AG04450 (cell line): ENCODE data around the gene TARS3. TPM values are rescaled to one million over a fixed set of nuclear protein-coding genes. Genes with fewer than 3 reads are reported as not detected.

Experiments used
- CTCF ChIA-PET: fragments of 300-600, 350-600 bp; formaldehyde crosslinking; extraction: SDS; loops from one replicate; lab custom pipeline; 2022; ENCODE audit warnings: antibody characterized with exemption, inconsistent platforms; lab: Charles Lee
- POLR2A ChIA-PET: fragments of 350-600 bp; formaldehyde crosslinking; extraction: SDS; loops from one replicate; lab custom pipeline; 2021; ENCODE audit warnings: antibody characterized with exemption, inconsistent platforms; lab: Yijun Ruan, JAX
- DNase-seq: peaks from one replicate; pipeline ENCODE4 v3.0.0-alpha.2; 2011; ENCODE audit warnings: low read depth, low spot score
- H3K27ac ChIP-seq: one replicate; pipeline ENCODE4 v1.5.1; 2012; ENCODE audit warnings: low read depth, low read length, control low read depth
- H3K27me3 ChIP-seq: one replicate; pipeline ENCODE4 v1.6.0; 2012; ENCODE audit warnings: low read length; ENCODE audit not compliant: control insufficient read depth, insufficient read depth
- H3K4me3 ChIP-seq: 2 replicates; pipeline ENCODE4 v1.5.1; 2011; ENCODE audit warnings: mild to moderate bottlenecking, low read depth, low read length, control low read depth
- H3K9me3 ChIP-seq: 2 replicates; pipeline ENCODE4 v1.5.1; 2012; ENCODE audit warnings: low read length; ENCODE audit not compliant: control insufficient read depth, insufficient read depth
- polyA plus RNA-seq: library from polyadenylated mRNA; depleted of rRNA; stranded (reverse); fragments of >200 nt; gene quantifications from 2 replicates; pipeline ENCODE4 v1.2.3, GENCODE V29; 2011
- TF ChIP-seq, protein P1 (sequence below): IDR thresholded peaks from 2 replicates; pipeline ENCODE4 v1.5.1; 2011; ENCODE audit warnings: low read depth, low read length, control low read depth, inconsistent platforms

The TARS3 gene
- polyA plus RNA-seq, 1 experiment: 7.2 TPM

DNA sequence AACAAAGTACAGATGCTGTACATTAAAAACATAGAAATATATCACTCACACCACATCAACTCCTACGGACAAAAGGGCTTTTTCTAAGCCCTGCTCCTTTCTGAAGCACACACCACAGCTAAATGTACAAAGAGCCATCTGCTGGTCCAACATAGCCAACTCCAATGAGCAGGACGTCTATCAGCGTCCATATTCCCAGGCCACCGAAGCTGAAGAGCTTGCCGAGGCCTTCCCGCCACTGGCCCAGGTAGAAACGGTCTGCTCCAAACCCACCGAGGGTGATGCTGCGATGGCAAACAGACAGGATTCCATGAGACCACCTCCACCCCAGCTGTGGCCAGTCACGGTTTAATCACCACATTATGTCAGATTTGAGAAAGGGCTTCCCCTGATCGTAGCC lies 81.9 kb downstream of the TARS3 start:
- Histone ChIP-seq H3K4me3 (no peak overlapping the region), H3K27me3 (no peaks in the 10 kb centered on the region), H3K9me3 (no peaks in the 10 kb centered on the region), H3K27ac (no peak overlapping the region)
- POLR2A ChIA-PET: no interaction called here
- no peak for DNase-seq
- CTCF ChIA-PET: interaction anchor here (0.7 to 8.8 kb wide), 14 partner anchors 9 to 627 kb away, joined by 3 to 232 read pairs (median 8); partner anchors contain the start of genes SNRPA1 and TM2D3
- TF ChIP-seq, protein P1, sequence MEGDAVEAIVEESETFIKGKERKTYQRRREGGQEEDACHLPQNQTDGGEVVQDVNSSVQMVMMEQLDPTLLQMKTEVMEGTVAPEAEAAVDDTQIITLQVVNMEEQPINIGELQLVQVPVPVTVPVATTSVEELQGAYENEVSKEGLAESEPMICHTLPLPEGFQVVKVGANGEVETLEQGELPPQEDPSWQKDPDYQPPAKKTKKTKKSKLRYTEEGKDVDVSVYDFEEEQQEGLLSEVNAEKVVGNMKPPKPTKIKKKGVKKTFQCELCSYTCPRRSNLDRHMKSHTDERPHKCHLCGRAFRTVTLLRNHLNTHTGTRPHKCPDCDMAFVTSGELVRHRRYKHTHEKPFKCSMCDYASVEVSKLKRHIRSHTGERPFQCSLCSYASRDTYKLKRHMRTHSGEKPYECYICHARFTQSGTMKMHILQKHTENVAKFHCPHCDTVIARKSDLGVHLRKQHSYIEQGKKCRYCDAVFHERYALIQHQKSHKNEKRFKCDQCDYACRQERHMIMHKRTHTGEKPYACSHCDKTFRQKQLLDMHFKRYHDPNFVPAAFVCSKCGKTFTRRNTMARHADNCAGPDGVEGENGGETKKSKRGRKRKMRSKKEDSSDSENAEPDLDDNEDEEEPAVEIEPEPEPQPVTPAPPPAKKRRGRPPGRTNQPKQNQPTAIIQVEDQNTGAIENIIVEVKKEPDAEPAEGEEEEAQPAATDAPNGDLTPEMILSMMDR: 0 out of 2 replicates have a peak, but pooled peaks have one; percentile 17

DNA sequence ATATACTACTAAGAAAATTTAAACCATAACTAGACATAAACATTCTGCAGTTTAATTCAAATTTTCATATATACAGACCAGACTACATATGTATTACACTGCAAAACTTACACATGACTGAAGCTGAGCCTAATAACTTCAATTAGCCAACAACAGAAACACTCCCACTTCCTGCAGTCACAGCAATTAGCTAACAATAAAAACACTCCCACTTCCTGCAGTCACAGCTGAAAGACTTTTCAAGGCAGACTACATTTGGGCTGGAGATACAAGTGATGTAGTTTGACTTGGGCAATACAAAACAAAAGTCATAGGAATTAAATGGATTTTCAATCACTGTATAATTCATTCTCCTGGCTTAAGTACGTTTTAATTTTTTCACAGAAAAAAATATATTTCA lies 82.4 kb downstream of the TARS3 start:
- TF ChIP-seq, protein P1: no peak
- H3K27ac ChIP-seq: no peak overlapping the region
- H3K4me3 ChIP-seq: no peak overlapping the region
- H3K9me3 ChIP-seq: no peaks in the 10 kb centered on the region
- DNase-seq: no peak
- H3K27me3 ChIP-seq: no peaks in the 10 kb centered on the region
- POLR2A ChIA-PET: no interaction called here
- CTCF ChIA-PET: interaction anchor here (0.6 to 8.8 kb wide), 38 partner anchors 8 to 1408 kb away, joined by 3 to 232 read pairs (median 4); partner anchors contain the start of genes OR4F6, SNRPA1 and TM2D3

- Histone ChIP-seq H3K4me3 (no peak overlapping the region), H3K27me3 (no peaks in the 10 kb centered on the region), H3K27ac (no peak overlapping the region), H3K9me3 (no peaks in the 10 kb centered on the region)
- peak; percentile 34 for DNase-seq
- TF ChIP-seq, protein P1: peak; percentile 94
- POLR2A ChIA-PET: no interaction called here
- CTCF ChIA-PET: interaction anchor here (0.6 to 8.8 kb wide), 43 partner anchors 8 to 1407 kb away, joined by 3 to 232 read pairs (median 4); partner anchors contain the start of genes OR4F6, SNRPA1 and TM2D3
Measured at GRCh38 chr15:101641129-101641764, 83.0 kb downstream of the TARS3 start.

DNA sequence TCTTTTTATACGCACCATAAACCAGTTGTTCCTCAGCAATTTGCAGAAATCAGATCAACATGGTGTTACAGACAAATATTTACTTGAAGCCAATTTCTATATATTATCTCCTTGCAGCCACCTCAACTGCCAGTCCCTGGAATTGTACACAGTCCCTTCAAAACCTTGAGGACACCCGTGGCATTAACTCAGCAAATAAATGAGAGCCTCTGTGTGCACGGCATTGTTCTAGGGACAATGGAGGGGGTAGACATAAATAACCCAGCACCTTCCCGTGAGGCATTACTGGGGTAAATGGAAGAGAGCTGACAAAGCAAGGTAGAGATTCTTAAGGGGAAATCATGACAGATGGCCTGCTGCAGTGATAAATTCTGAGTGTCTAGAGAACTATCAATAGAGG lies 84.6 kb downstream of the TARS3 start:
- ChIA-PET CTCF (interaction anchor here (1.3 to 8.8 kb wide), 5 partner anchors 10 to 350 kb away, joined by 4 to 232 read pairs (median 33); no protein-coding TSS in a partner anchor), POLR2A (no interaction called here)
- DNase-seq: no peak
- Histone ChIP-seq H3K9me3 (no peaks in the 10 kb centered on the region), H3K4me3 (no peak overlapping the region), H3K27ac (no peak overlapping the region), H3K27me3 (no peaks in the 10 kb centered on the region)
- TF ChIP-seq, protein P1: no peak

GRCh38 chr15:101637919-101638318 lies 86.4 kb downstream of the TARS3 start:
- ChIA-PET CTCF (interaction anchor here (8.8 kb wide), 1 partner anchor 336 kb away, joined by 232 read pairs; no protein-coding TSS in a partner anchor), POLR2A (no interaction called here)
- Histone ChIP-seq H3K27me3 (no peaks in the 10 kb centered on the region), H3K27ac (no peak overlapping the region), H3K4me3 (no peak overlapping the region), H3K9me3 (no peaks in the 10 kb centered on the region)
- TF ChIP-seq, protein P1: no peak
- DNase-seq: no peak
